Suppressor macrophage (primary cell): ENCODE results near the gene ATIC.

Experiments used
- DNase-seq, 4 experiments: peaks; one replicate each; pipeline ENCODE4 v3.0.0-alpha.2; 2020 to 2022

The ATIC gene

DNA sequence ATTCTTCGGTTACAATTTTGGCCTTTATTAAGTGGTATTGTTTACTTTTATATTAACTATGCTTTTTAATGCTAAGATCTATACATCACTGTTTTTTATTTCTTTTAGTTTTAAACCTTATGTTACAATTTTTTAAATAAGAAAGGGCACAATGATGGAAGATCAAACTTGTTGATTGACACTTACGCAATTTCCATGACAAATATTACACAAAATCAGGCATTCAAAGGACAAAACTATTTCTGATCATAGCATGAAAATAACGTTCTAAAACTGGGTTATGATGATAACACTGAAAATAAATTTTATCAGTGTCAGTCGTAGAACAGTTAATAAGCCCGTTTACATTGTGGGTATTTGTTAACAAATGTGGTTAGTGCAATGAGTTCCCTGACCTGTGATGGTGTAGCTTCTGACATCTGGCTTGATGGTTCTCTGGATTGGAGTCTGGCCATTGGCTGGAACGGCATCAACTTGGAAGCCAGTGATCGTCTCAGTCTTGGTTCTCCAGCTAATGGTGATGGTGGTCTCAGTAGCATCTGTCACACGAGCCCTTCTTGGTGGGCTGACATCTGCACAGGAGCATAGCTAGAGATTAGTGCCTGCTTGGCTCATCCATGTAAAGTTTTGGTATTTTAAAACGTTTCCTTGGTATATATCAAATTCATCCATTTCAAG is 64.4 kb downstream of the ATIC start:
- DNase-seq: no peak

DNA sequence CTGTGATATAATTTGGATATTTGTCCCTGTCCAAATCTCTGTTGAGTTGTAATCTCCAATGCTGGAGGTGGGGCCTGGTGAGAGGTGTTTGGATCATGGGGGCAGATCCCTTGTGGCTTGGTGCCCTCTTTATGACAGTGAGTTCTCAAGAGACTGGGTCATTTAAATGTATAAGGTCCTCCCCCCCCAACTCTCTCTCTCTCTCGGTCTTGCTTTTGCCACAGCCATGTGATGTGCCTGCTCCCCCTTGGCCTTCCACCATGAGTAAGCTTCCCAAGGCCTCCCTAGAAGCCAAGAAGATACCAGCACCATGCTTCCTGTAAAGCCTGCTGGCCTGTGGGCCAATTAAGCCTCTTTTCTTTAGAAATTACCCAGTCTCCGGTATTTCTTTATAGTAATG is 65.4 kb downstream of the ATIC start:
- no peak for DNase-seq

DNA sequence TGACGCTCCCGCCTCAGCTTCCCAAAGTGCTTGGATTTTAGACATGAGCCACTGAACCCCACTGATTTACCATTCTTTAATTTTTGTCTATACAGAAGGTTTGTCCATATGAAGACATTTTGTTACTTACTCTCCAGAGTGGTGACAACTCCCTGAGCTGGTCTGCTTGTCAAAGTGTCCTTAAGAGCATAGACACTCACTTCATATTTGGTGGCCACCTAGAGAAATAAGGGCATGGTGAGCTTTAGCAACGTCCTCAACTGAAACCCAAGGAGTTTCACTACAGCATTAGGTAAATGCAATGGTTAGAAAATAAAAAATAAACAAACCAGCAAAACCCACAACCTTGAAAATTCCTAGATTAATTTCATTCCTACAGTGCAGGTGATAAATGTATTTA is 66.2 kb downstream of the ATIC start:
- no peak for DNase-seq

GRCh38 chr2:215379039-215379438 is 67.2 kb downstream of the ATIC start:
- DNase-seq: no peak

GRCh38 chr2:215379948-215380347 is 68.1 kb downstream of the ATIC start:
- no peak for DNase-seq

DNA sequence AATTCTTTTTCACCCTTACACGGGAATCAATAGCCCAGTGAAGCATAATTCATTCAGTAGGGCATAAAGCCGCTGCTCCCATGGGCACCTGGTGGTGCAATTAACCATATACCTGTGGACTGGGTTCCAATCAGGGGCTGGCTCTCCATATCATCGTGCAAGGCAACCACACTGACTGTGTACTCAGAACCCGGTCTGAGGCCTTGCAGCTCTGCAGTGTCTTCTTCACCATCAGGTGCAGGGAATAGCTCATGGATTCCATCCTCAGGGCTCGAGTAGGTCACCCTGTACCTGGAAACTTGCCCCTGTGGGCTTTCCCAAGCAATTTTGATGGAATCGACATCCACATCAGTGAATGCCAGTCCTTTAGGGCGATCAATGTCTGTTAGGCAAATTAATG is 68.8 kb downstream of the ATIC start:
- no peak for DNase-seq

DNA sequence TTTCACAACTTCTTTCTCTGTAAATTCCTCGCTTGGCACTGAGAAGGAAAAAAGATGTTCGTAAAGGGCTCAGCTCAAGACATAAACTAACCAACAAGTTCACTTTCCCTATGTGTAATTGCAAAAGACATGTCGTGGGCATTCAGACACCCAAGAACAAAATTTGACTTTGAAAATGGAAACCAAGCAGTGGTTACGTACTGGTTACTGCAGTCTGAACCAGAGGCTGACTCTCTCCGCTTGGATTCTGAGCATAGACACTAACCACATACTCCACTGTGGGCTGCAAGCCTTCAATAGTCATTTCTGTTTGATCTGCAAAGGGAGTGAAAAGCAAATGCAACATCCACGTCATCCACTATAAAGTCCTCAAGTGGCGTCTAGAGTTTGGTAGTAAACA is 70.2 kb downstream of the ATIC start:
- DNase-seq: no peak

DNA sequence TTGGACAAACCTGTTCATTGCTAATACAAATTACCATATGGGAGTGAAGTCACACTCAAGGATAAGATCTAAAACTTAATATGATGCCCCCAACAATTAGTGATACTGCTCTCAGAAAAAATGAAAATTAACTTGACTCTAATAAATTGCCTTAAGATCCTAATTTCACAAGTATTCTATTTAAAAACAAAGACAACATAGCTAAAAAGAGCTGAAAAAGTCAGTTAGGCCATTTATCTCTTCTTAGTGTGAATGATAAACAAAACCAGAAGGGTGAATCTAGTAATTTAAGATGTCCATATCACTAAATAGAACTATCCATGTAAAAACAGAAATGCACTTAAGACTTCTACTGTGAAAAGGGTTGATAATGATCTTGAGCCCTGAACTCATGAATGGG is 70.6 kb downstream of the ATIC start:
- no peak for DNase-seq

DNA sequence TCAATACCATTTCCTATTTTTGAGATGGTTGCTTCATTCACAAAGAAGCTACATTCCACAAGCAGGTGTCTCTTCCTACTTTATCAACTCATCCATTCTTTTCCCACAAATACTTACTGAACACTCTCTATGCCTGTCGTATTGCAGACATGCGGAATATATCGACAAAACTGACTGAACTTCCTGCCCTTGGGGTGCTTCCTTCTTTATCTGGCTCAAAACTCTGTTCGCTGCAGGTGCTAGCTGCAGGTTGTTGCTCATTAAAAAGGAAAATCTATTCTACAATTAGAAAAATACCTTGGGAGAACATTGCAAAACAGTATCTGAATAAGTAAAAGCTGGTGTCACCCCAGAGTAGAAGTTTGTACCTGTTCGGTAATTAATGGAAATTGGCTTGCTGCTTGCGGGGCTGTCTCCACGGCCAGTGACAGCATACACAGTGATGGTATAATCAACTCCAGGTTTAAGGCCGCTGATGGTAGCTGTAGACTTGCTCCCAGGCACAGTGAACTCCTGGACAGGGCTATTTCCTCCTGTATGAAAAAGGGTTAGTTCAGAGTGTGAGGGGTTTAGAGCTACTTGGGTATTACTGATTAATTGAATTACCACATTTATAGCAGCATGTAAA is 71.9 kb downstream of the ATIC start:
- no peak for DNase-seq

DNA sequence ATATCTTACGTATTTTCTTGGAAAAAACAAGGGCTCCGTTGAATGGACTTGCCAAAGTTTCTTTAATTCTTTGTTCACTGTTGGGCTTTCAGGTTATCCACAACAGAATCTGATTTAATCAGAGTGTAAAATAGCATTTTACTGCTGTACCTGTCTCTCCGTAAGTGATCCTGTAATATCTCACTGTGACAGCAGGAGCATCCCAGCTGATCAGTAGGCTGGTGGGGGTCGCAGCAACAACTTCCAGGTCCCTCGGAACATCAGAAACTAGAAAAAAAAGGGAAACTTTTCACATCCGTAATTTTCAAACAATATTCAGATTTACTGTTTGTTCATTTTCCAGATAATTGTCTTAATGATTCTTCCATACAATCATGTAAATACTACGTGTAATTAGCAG is 72.9 kb downstream of the ATIC start:
- DNase-seq: no peak

DNA sequence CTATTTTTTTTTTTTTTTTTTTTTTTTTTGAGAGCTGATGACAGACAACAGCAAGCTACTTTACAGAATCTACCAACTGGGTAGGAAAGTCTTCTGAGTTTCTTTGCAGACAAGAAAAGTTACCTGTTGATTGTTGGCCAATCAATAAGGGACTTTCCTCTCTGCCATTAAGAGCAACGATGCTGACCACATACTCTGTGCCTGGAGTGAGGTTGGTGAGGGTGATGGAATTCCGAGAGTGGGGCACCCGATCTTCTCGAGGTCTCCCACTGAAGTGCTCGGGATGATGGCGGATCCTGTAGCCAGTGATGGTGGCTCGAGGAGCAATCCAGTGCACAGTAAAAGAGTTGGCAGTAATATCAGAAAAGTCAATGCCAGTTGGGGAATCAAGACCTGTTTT is 74.7 kb downstream of the ATIC start:
- no peak for DNase-seq

GRCh38 chr2:215388002-215388728 is 76.3 kb downstream of the ATIC start:
- DNase-seq: no peak

GRCh38 chr2:215390550-215390913 is 78.7 kb downstream of the ATIC start:
- DNase-seq: no peak

DNA sequence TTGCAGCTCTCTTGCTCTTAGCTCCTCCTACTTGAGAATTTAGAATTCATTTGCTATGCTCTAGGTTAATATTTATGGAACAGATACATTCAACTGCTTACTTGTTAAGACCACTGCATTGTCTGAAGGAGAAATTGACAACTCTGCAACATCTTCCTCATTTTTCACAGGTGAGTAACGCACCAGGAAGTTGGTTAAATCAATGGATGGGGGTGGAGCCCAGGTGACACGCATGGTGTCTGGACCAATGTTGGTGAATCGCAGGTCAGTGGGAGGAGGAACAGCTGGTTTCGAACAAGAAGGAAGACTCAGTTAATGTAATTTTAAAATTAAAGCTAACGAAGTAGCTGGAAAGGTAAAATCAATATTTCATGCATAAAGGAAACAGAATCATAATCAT is 79.7 kb downstream of the ATIC start:
- no peak for DNase-seq

DNA sequence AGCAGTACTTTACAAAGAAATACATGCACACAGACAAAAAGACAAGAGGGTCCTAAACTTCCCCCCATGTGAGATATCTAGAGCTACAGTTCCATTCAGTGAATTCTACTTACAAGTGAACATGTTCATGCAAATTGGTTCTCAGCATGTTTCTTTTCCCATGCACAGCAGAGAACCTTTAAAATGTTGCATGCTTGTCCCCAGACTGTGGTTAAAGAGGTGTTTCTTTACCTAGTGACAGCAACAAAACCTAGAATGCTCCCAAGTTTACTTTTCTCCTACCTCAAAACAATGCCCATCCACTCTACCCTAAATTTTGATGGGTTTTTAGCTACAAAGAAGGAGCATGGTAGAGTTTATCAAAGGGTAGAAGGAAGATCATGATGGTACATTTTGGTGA is 80.3 kb downstream of the ATIC start:
- DNase-seq: no peak

- no peak for DNase-seq
Observed at GRCh38 chr2:215392687-215393270, 80.9 kb downstream of the ATIC start.

- peak in 1 of 4 experiments; percentile 12 for DNase-seq
Observed at GRCh38 chr2:215394102-215394805, 82.4 kb downstream of the ATIC start.

- no peak for DNase-seq
Observed at GRCh38 chr2:215395687-215396460, 84.0 kb downstream of the ATIC start.

DNA sequence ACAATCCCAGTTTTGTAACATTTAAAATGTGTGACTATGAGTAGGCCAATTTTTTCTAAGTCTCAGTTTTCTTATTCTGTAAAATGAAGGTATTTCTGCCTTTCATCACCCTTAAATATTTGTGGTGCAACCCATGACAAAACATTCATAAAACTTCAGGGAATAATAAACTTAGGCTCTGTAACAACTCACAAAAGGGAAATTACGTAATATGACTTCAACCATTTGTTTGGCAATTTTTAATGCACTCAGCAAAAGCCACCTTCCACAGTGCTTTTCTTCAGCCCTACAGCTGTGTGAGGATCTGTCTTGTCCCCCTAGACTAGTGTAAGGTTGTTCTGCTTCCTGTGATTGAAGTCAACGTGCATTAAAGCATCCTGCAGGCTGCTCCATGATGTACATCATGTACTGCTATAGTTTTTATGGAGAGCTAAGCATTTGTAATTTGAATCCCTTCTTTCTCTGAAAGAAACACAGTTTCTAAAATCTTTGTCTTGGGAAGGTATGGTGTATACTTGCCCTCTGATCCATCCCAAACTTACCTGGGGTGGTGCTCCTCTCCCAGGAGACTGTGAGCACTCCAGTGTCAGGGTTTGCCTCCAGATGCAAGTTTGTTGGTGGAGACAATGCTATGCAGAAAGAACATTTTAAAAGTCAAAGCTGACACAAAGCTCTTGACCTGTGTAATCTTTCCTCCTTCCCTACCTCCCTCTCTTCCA is 84.9 kb downstream of the ATIC start:
- peak; percentile 38 to 74 (median 60) for DNase-seq

DNA sequence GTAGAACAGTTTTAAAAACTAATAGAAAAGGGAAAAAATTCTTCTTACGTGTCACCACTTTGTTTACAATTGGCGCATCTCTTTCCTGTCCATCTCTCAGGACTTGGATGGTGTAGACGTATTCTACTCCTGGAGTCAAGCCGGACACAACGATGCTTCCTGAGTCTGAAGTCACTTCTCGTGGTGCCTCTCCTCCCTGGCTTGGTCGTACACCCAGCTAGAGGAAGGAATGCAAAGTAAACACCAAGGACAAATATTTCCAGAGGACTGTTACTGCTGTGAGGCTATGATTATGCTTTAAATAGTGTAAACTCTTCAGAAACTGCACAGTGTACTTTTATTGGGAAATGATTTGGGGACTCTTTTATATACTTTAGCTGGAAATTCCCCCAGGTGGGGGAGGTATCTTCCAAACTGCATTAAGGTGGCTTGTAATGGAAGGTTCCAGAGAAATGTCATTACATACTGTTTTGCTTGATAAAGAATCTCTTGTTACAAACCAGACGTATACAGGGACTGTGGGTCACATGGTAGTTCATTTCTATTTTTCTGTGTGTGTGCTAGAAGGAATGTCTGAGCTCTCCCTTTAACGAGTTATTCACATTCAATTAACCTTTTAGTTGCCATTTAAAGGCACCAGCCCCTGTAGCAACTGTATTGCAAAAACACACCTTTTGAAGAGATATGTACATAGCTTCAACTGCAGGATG is 85.9 kb downstream of the ATIC start:
- DNase-seq: no peak
